K562 (cell line): ENCODE results near the gene FIS1. TPM values are rescaled to one million over a fixed set of nuclear protein-coding genes. Genes with fewer than 3 reads are reported as not detected.

ENCODE experiments used
- CBX5 ChIP-seq: IDR thresholded peaks from 2 replicates; pipeline ENCODE4 v1.6.1; 2014; ENCODE audit warnings: low read depth, borderline replicate concordance
- DEAF1 ChIP-seq: fragments of 450-650 bp; formaldehyde crosslinking; IDR thresholded peaks from 2 replicates; pipeline ENCODE4 v1.4.0; 2020; ENCODE audit warnings: mild to moderate bottlenecking, moderate library complexity
- ELF1 ChIP-seq: fragments of 200-800 bp; sonication (Bioruptor generic); IDR thresholded peaks from 2 replicates; pipeline ENCODE4 v1.6.1; 2016; ENCODE audit warnings: missing genetic modification characterization, missing compliant biosample characterization
- ERF ChIP-seq: fragments of 450-650 bp; formaldehyde crosslinking; IDR thresholded peaks from 2 replicates; pipeline ENCODE4 v1.4.0; 2020; ENCODE audit warnings: mild to moderate bottlenecking, mixed read lengths
- JUN ChIP-seq, 2 experiments: sonication (generic) in 1 of 2; formaldehyde crosslinking in 1 of 2; IDR thresholded peaks; 2 replicates each; pipeline versions ENCODE4 v1.6.1 to v1.8.0; 2012 to 2022; ENCODE audit warnings: borderline replicate concordance in 2 of 2, mild to moderate bottlenecking in 2 of 2, improper control_type of control experiment in 1 of 2, low read depth in 1 of 2, low read length in 1 of 2, missing genetic modification reagents in 1 of 2
- KLF6 ChIP-seq: fragments of 250-450 bp; sonication (Bioruptor Pico); IDR thresholded peaks from 2 replicates; pipeline ENCODE4 v1.4.0; 2020; ENCODE audit warnings: mild to moderate bottlenecking, moderate library complexity, borderline replicate concordance
- NEUROD1 ChIP-seq: fragments of 150-350 bp; IDR thresholded peaks from 2 replicates; pipeline ENCODE4 v1.6.1; 2014; ENCODE audit warnings: borderline replicate concordance, low read length, low read depth; ENCODE audit not compliant: partially characterized antibody
- NFRKB ChIP-seq: fragments of 450-650 bp; IDR thresholded peaks from 2 replicates; pipeline ENCODE4 v1.6.1; 2016; ENCODE audit warnings: low read depth
- PTRF ChIP-seq: fragments of 450-650 bp; IDR thresholded peaks from 2 replicates; pipeline ENCODE4 v1.6.1; 2016; ENCODE audit warnings: mild to moderate bottlenecking, missing genetic modification characterization, missing compliant biosample characterization
- RBM22 ChIP-seq: fragments of 200-400 bp; formaldehyde crosslinking; IDR thresholded peaks from 2 replicates; pipeline ENCODE4 v1.6.1; 2018; ENCODE audit warnings: low read length, low read depth; ENCODE audit not compliant: poor library complexity, severe bottlenecking
- SMAD3 ChIP-seq: fragments of 450-650 bp; formaldehyde crosslinking; conservative IDR thresholded peaks from 2 replicates; pipeline ENCODE4 v1.4.0; 2020; ENCODE audit warnings: mild to moderate bottlenecking
- SMARCB1 ChIP-seq: IDR thresholded peaks from 2 replicates; pipeline ENCODE4 v1.6.1; 2011; ENCODE audit warnings: improper control_type of control experiment, low read depth; ENCODE audit not compliant: insufficient read length
- ZFP36 ChIP-seq: fragments of 150-350 bp; IDR thresholded peaks from 2 replicates; pipeline ENCODE4 v1.6.1; 2018; ENCODE audit warnings: low read length, low read depth; ENCODE audit not compliant: partially characterized antibody
- ZFPM2 ChIP-seq: fragments of 250-450 bp; sonication (Bioruptor Pico); IDR thresholded peaks from 2 replicates; pipeline ENCODE4 v1.5.1; 2022; ENCODE audit warnings: mild to moderate bottlenecking
- ZNF12 ChIP-seq: sonication (generic); formaldehyde crosslinking; IDR thresholded peaks from 2 replicates; pipeline ENCODE4 v1.4.0; 2020; ENCODE audit warnings: mild to moderate bottlenecking, missing genetic modification reagents
- ZNF232 ChIP-seq: sonication (generic); formaldehyde crosslinking; IDR thresholded peaks from 2 replicates; pipeline ENCODE4 v1.8.0; 2022; ENCODE audit warnings: mild to moderate bottlenecking, missing genetic modification reagents
- ZNF282 ChIP-seq: sonication (generic); formaldehyde crosslinking; IDR thresholded peaks from 2 replicates; pipeline ENCODE4 v1.8.1; 2023; ENCODE audit warnings: missing genetic modification reagents
- ZNF431 ChIP-seq: sonication (generic); formaldehyde crosslinking; IDR thresholded peaks from 2 replicates; pipeline ENCODE4 v1.8.0; 2022; ENCODE audit warnings: mild to moderate bottlenecking, missing genetic modification reagents
- polyA plus RNA-seq, 8 experiments: library from polyadenylated mRNA; depleted of rRNA in 4 of 8; stranded (reverse) in 5 of 8; unstranded in 3 of 8; fragments of >200 nt; fragmentation: Nextera tagmentation in 2 of 8; fragmentation: Illumina TruSeq in 1 of 8; extraction: Ambion mirVana in 2 of 8; extraction: Trizol in 1 of 8; gene quantifications; 2 replicates each; pipeline versions ENCODE4 v1.2.1 to v1.2.3, GENCODE V29; 2011 to 2014; ENCODE audit warnings: inconsistent platforms in 1 of 8, missing spikeins in 1 of 8
- total RNA-seq, 7 experiments: library from RNA; depleted of rRNA in 6 of 7; stranded (reverse); fragments of >200 nt in 6 of 7; fragmentation: Illumina TruSeq in 2 of 7; extraction: Trizol in 2 of 7; gene quantifications; 2 replicates each; pipeline versions ENCODE4 v1.2.1 to v1.2.3, GENCODE V29; 2011 to 2021; ENCODE audit warnings: low replicate concordance in 1 of 7
- TF ChIP-seq, protein P1 (sequence below): fragments of 450-650 bp; IDR thresholded peaks from 2 replicates; pipeline ENCODE4 v1.6.1; 2016; ENCODE audit warnings: low read depth

Gene FIS1
- total and polyA plus RNA-seq, 9 of the 15 experiments (the other 6 are each of a cell fraction or from before 2014, with no cell fraction given), result 86.0 to 257 (median 144) TPM

GRCh38 chr7:101217388-101218235 lies 27.3 kb downstream of the FIS1 start, which contains the start of the genes PLOD3 and ZNHIT1 (continued):
- TF ChIP-seq, protein P1, sequence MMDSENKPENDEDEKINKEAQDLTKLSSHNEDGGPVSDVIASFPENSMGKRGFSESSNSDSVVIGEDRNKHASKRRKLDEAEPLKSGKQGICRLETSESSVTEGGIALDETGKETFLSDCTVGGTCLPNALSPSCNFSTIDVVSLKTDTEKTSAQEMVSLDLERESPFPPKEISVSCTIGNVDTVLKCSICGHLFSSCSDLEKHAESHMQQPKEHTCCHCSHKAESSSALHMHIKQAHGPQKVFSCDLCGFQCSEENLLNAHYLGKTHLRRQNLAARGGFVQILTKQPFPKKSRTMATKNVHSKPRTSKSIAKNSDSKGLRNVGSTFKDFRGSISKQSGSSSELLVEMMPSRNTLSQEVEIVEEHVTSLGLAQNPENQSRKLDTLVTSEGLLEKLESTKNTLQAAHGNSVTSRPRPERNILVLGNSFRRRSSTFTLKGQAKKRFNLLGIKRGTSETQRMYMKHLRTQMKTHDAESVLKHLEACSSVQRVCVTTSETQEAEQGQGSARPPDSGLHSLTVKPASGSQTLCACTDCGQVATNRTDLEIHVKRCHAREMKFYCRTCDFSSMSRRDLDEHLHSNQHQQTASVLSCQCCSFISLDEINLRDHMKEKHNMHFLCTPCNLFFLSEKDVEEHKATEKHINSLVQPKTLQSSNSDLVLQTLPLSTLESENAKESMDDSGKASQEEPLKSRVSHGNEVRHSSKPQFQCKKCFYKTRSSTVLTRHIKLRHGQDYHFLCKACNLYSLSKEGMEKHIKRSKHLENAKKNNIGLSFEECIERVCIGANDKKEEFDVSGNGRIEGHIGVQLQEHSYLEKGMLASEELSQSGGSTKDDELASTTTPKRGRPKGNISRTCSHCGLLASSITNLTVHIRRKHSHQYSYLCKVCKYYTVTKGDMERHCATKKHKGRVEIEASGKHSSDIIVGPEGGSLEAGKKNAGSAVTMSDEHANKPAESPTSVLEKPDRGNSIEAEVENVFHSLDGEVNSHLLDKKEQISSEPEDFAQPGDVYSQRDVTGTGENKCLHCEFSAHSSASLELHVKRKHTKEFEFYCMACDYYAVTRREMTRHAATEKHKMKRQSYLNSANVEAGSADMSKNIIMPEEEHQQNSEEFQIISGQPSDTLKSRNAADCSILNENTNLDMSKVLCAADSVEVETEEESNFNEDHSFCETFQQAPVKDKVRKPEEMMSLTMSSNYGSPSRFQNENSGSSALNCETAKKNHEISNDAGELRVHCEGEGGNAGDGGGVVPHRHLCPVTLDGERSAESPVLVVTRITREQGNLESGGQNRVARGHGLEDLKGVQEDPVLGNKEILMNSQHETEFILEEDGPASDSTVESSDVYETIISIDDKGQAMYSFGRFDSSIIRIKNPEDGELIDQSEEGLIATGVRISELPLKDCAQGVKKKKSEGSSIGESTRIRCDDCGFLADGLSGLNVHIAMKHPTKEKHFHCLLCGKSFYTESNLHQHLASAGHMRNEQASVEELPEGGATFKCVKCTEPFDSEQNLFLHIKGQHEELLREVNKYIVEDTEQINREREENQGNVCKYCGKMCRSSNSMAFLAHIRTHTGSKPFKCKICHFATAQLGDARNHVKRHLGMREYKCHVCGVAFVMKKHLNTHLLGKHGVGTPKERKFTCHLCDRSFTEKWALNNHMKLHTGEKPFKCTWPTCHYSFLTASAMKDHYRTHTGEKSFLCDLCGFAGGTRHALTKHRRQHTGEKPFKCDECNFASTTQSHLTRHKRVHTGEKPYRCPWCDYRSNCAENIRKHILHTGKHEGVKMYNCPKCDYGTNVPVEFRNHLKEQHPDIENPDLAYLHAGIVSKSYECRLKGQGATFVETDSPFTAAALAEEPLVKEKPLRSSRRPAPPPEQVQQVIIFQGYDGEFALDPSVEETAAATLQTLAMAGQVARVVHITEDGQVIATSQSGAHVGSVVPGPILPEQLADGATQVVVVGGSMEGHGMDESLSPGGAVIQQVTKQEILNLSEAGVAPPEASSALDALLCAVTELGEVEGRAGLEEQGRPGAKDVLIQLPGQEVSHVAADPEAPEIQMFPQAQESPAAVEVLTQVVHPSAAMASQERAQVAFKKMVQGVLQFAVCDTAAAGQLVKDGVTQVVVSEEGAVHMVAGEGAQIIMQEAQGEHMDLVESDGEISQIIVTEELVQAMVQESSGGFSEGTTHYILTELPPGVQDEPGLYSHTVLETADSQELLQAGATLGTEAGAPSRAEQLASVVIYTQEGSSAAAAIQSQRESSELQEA, result peak; percentile 83
- TF ChIP-seq JUN (IDR thresholded peaks at IDR 0.05; ENCODE audit: borderline replicate concordance, low read depth, low read length) (no peak), JUN (CRISPR knock-in tag; IDR thresholded peaks at IDR 0.05; ENCODE audit: borderline replicate concordance) (no peak), ERF (CRISPR knock-in tag) (no peak), ZNF282 (no peak), RBM22 (no peak), SMARCB1 (peak; percentile 42), ZNF232 (CRISPR knock-in tag) (no peak), PTRF (no peak), ZFP36 (peak; percentile 18), KLF6 (CRISPR knock-in tag) (no peak), ELF1 (peak; percentile 93), ZNF431 (CRISPR knock-in tag) (no peak), NEUROD1 (peak; percentile 8), CBX5 (0 out of 2 replicates have a peak, but pooled peaks have one; percentile 13), DEAF1 (peak; percentile 19; the same call in 1 of the 2 replicates), ZFPM2 (no peak), SMAD3 (CRISPR knock-in tag) (no peak; the same call in 1 of the 2 replicates), ZNF12 (no peak), NFRKB (no peak)
